CD4-positive, alpha-beta memory T cell (primary cell): ENCODE data around the gene C3orf18. TPM values are rescaled to one million over a fixed set of nuclear protein-coding genes. Genes with fewer than 3 reads are reported as not detected.

ENCODE experiments used
- CTCF ChIA-PET: fragments of 350-600 bp; sonication (Branson Sonifier 250); formaldehyde crosslinking; loops from one replicate; lab custom pipeline; 2021; ENCODE audit warnings: inconsistent platforms; ENCODE audit not compliant: partially characterized antibody; lab: Charles Lee
- POLR2A ChIA-PET: fragments of 350-600 bp; sonication (Branson Sonifier 250); formaldehyde crosslinking; loops from one replicate; lab custom pipeline; 2021; ENCODE audit not compliant: partially characterized antibody; lab: Charles Lee
- DNase-seq, 5 donors: peaks; one replicate each; pipeline versions ENCODE4 v3.0.0 to v3.0.0-alpha.2; 2020 to 2022; ENCODE audit warnings: mixed read lengths in 1 of 5
- H3K27ac ChIP-seq: one replicate; pipeline ENCODE4 v1.7.0; 2013; ENCODE audit warnings: low read depth, low read length
- H3K27me3 ChIP-seq: 2 replicates; pipeline ENCODE4 v1.7.0; 2013; ENCODE audit warnings: mild to moderate bottlenecking, low read length, moderate library complexity; ENCODE audit not compliant: insufficient read depth
- H3K36me3 ChIP-seq: 2 replicates; pipeline ENCODE4 v1.7.0; 2013; ENCODE audit warnings: mild to moderate bottlenecking, low read length, moderate library complexity; ENCODE audit not compliant: insufficient read depth
- H3K4me1 ChIP-seq: 2 replicates; pipeline ENCODE4 v1.7.0; 2013; ENCODE audit warnings: mild to moderate bottlenecking, low read length, moderate library complexity; ENCODE audit not compliant: insufficient read depth
- H3K4me3 ChIP-seq, 2 donors: one replicate each; pipeline ENCODE4 v1.7.0; 2013; ENCODE audit warnings: low read length in 2 of 2, mild to moderate bottlenecking in 1 of 2
- H3K9me3 ChIP-seq, 2 donors: one replicate each; pipeline ENCODE4 v1.7.0; 2013; ENCODE audit warnings: low read length in 2 of 2, control low read depth in 1 of 2; ENCODE audit not compliant: control insufficient read depth in 1 of 2
- H3K27ac Mint-ChIP-seq, 7 donors: one replicate each; pipeline ENCODE4 v1.8.0; 2020 to 2021; ENCODE audit warnings: mixed read lengths in 7 of 7, mild to moderate bottlenecking in 6 of 7, inconsistent platforms in 3 of 7, moderate library complexity in 3 of 7
- H3K27me3 Mint-ChIP-seq, 2 donors: one replicate each; pipeline ENCODE4 v1.8.0; 2020 to 2021; ENCODE audit warnings: mixed read lengths in 2 of 2
- H3K36me3 Mint-ChIP-seq, 2 donors: one replicate each; pipeline ENCODE4 v1.8.0; 2020 to 2021; ENCODE audit warnings: mixed read lengths in 2 of 2, inconsistent platforms in 1 of 2, mild to moderate bottlenecking in 1 of 2
- H3K4me1 Mint-ChIP-seq, 4 donors: one replicate each; pipeline ENCODE4 v1.8.0; 2020 to 2021; ENCODE audit warnings: mixed read lengths in 4 of 4, mild to moderate bottlenecking in 1 of 4
- H3K4me3 Mint-ChIP-seq, 8 donors: one replicate each; pipeline ENCODE4 v1.8.0; 2020 to 2021; ENCODE audit warnings: mixed read lengths in 8 of 8, mild to moderate bottlenecking in 7 of 8, moderate library complexity in 6 of 8, inconsistent platforms in 3 of 8
- H3K9me3 Mint-ChIP-seq, 8 donors: one replicate each; pipeline ENCODE4 v1.8.0; 2020 to 2021; ENCODE audit warnings: mixed read lengths in 8 of 8, mild to moderate bottlenecking in 5 of 8, inconsistent platforms in 3 of 8, moderate library complexity in 1 of 8
- intact Hi-C: fragments of 100-400 bp; cut with micrococcal nuclease; formaldehyde crosslinking; loops from one replicate; pipeline ENCODE4 v1.15.1; 2023
- polyA plus RNA-seq, 2 donors: library from polyadenylated mRNA; unstranded; fragments of 300-500 nt; fragmentation: Illumina TruSeq; gene quantifications; one replicate each; pipeline ENCODE4 v1.2.3, GENCODE V29; 2021
- total RNA-seq, 2 experiments: library from RNA; stranded (reverse); gene quantifications; one replicate each; pipeline ENCODE4 v1.2.3, GENCODE V29; 2021

Gene C3orf18
- total and polyA plus RNA-seq, 4 experiments from 2014 or later: 14.2 to 22.3 (median 15.3) TPM

GRCh38 chr3:50584391-50584790 lies 16.8 kb upstream of the C3orf18 start:
- Histone ChIP-seq H3K4me3 (no peak overlapping the region), H3K27ac (no peak overlapping the region), H3K4me1 (peaks cover 58% of the 10 kb centered on the region), H3K36me3 (no peaks in the 10 kb centered on the region), H3K9me3 (no peaks in the 10 kb centered on the region), H3K27me3 (no peaks in the 10 kb centered on the region)
- POLR2A ChIA-PET: interaction anchor here (1.1 to 18.7 kb wide), 2 partner anchors 15 to 24 kb away, joined by 4 to 1072 read pairs; partner anchors contain the start of genes CISH, HEMK1 and MAPKAPK3
- intact Hi-C loops: no loop called here
- Mint-ChIP-seq H3K4me1 (peaks cover 34 to 71% (median 50%) of the 10 kb centered on the region in 4 donors), H3K4me3 (no peak overlapping the region), H3K27me3 (no peaks in the 10 kb centered on the region), H3K9me3 (no peaks in the 10 kb centered on the region), H3K36me3 (peaks cover 7 to 16% of the 10 kb centered on the region in 2 donors), H3K27ac (peak overlapping the region in 5 of 7 donors; percentile 11 to 83 (median 32))
- CTCF ChIA-PET: interaction anchor here (1.0 to 21.1 kb wide), 2 partner anchors 24 to 35 kb away, joined by 3 to 996 read pairs; partner anchors contain the start of genes CISH and MAPKAPK3
- DNase-seq: no peak

GRCh38 chr3:50583897-50584296 lies 16.4 kb upstream of the C3orf18 start:
- H3K27ac Mint-ChIP-seq: peak overlapping the region in 5 of 7 donors; percentile 22 to 83 (median 48)
- Histone ChIP-seq H3K27me3 (no peaks in the 10 kb centered on the region), H3K9me3 (no peaks in the 10 kb centered on the region), H3K27ac (no peak overlapping the region), H3K4me3 (no peak overlapping the region), H3K4me1 (peaks cover 53% of the 10 kb centered on the region), H3K36me3 (no peaks in the 10 kb centered on the region)
- H3K27me3 Mint-ChIP-seq: no peaks in the 10 kb centered on the region
- no peak overlapping the region for H3K4me3 Mint-ChIP-seq
- H3K9me3 Mint-ChIP-seq: no peaks in the 10 kb centered on the region
- no peak for DNase-seq
- H3K36me3 Mint-ChIP-seq: peaks cover 12 to 19% of the 10 kb centered on the region in 2 donors
- intact Hi-C loops: no loop called here
- peaks cover 32 to 66% (median 49%) of the 10 kb centered on the region in 4 donors for H3K4me1 Mint-ChIP-seq
- ChIA-PET POLR2A (interaction anchor here (1.1 to 18.7 kb wide), 3 partner anchors 8 to 25 kb away, joined by 4 to 1072 read pairs (median 24); partner anchors contain the start of genes CISH, HEMK1 and MAPKAPK3), CTCF (interaction anchor here (1.0 to 21.1 kb wide), 2 partner anchors 25 to 34 kb away, joined by 3 to 996 read pairs; partner anchors contain the start of genes CISH and MAPKAPK3)

- peaks cover 44% of the 10 kb centered on the region for H3K4me1 ChIP-seq
- H3K27ac Mint-ChIP-seq: peak overlapping the region in 3 of 7 donors; percentile 77 to 89 (median 78)
- H3K27ac ChIP-seq: no peak overlapping the region
- H3K9me3 Mint-ChIP-seq: no peaks in the 10 kb centered on the region
- H3K36me3 ChIP-seq: no peaks in the 10 kb centered on the region
- no peak for DNase-seq
- peaks cover 13 to 21% of the 10 kb centered on the region in 2 donors for H3K36me3 Mint-ChIP-seq
- ChIA-PET POLR2A (interaction anchor here (1.6 to 18.7 kb wide), 4 partner anchors 9 to 27 kb away, joined by 5 to 1072 read pairs (median 19); partner anchors contain the start of genes CISH, HEMK1 and MAPKAPK3), CTCF (interaction anchor here (1.9 to 21.1 kb wide), 4 partner anchors 8 to 40 kb away, joined by 5 to 996 read pairs (median 142); partner anchors contain the start of genes CISH and MAPKAPK3)
- intact Hi-C loops: no loop called here
- H3K27me3 ChIP-seq: no peaks in the 10 kb centered on the region
- peak overlapping the region in 2 of 8 donors; percentile 45 to 51 for H3K4me3 Mint-ChIP-seq
- no peaks in the 10 kb centered on the region for H3K9me3 ChIP-seq
- no peak overlapping the region for H3K4me3 ChIP-seq
- peaks cover 16 to 55% (median 32%) of the 10 kb centered on the region in 4 donors for H3K4me1 Mint-ChIP-seq
- no peaks in the 10 kb centered on the region for H3K27me3 Mint-ChIP-seq
These were observed 14.5 kb upstream of the C3orf18 start for GRCh38 chr3:50582083-50582482.

GRCh38 chr3:50581459-50581842 lies 13.9 kb upstream of the C3orf18 start:
- no peak for DNase-seq
- Histone ChIP-seq H3K27me3 (no peaks in the 10 kb centered on the region), H3K36me3 (no peaks in the 10 kb centered on the region), H3K27ac (peak overlapping the region; percentile 13), H3K9me3 (no peaks in the 10 kb centered on the region), H3K4me3 (peak overlapping the region in 1 of 2 donors; percentile 10), H3K4me1 (peaks cover 44% of the 10 kb centered on the region)
- intact Hi-C loops: no loop called here
- ChIA-PET POLR2A (interaction anchor here (1.6 to 18.7 kb wide), 4 partner anchors 9 to 27 kb away, joined by 5 to 1072 read pairs (median 19); partner anchors contain the start of genes CISH, HEMK1 and MAPKAPK3), CTCF (interaction anchor here (1.1 to 21.1 kb wide), 6 partner anchors 8 to 72 kb away, joined by 4 to 996 read pairs (median 6); partner anchors contain the start of genes CISH and MAPKAPK3)
- peaks cover 13 to 21% of the 10 kb centered on the region in 2 donors for H3K36me3 Mint-ChIP-seq
- H3K9me3 Mint-ChIP-seq: no peaks in the 10 kb centered on the region
- H3K4me3 Mint-ChIP-seq: peak overlapping the region in 1 of 8 donors; percentile 26
- H3K27me3 Mint-ChIP-seq: no peaks in the 10 kb centered on the region
- H3K27ac Mint-ChIP-seq: peak overlapping the region in 4 of 7 donors; percentile 13 to 89 (median 58)
- peaks cover 16 to 56% (median 31%) of the 10 kb centered on the region in 4 donors for H3K4me1 Mint-ChIP-seq

- Mint-ChIP-seq H3K27ac (peak overlapping the region in 6 of 7 donors; percentile 52 to 89 (median 63)), H3K9me3 (no peaks in the 10 kb centered on the region), H3K4me3 (peak overlapping the region in 3 of 8 donors; percentile 26 to 43 (median 35)), H3K27me3 (no peaks in the 10 kb centered on the region), H3K36me3 (peaks cover 13 to 21% of the 10 kb centered on the region in 2 donors), H3K4me1 (peaks cover 21 to 62% (median 33%) of the 10 kb centered on the region in 4 donors)
- peak in 2 of 5 donors; percentile 20 to 30 for DNase-seq
- peak overlapping the region; percentile 13 for H3K27ac ChIP-seq
- peaks cover 45% of the 10 kb centered on the region for H3K4me1 ChIP-seq
- H3K9me3 ChIP-seq: no peaks in the 10 kb centered on the region
- intact Hi-C loops: no loop called here
- no peaks in the 10 kb centered on the region for H3K36me3 ChIP-seq
- POLR2A ChIA-PET: interaction anchor here (0.7 to 18.7 kb wide), 5 partner anchors 8 to 28 kb away, joined by 4 to 1072 read pairs (median 14); partner anchors contain the start of genes CISH, HEMK1 and MAPKAPK3
- H3K27me3 ChIP-seq: no peaks in the 10 kb centered on the region
- CTCF ChIA-PET: interaction anchor here (0.7 to 21.1 kb wide), 7 partner anchors 8 to 72 kb away, joined by 3 to 996 read pairs (median 5); partner anchors contain the start of genes CISH and MAPKAPK3
- peak overlapping the region in 1 of 2 donors; percentile 10 for H3K4me3 ChIP-seq
These were observed 13.3 kb upstream of the C3orf18 start for GRCh38 chr3:50580683-50581458.

- POLR2A ChIA-PET: interaction anchor here (1.0 to 18.7 kb wide), 4 partner anchors 8 to 807 kb away, joined by 3 to 1072 read pairs (median 144); partner anchors contain the start of genes CISH, HEMK1, MANF and MAPKAPK3
- Mint-ChIP-seq H3K9me3 (no peaks in the 10 kb centered on the region), H3K36me3 (peaks cover 13% of the 10 kb centered on the region in 2 donors), H3K27me3 (no peaks in the 10 kb centered on the region), H3K4me1 (peaks cover 40 to 75% (median 50%) of the 10 kb centered on the region in 4 donors), H3K27ac (peak overlapping the region; percentile 46 to 93 (median 78)), H3K4me3 (peak overlapping the region in 1 of 8 donors; percentile 15)
- no peaks in the 10 kb centered on the region for H3K36me3 ChIP-seq
- no peak overlapping the region for H3K4me3 ChIP-seq
- intact Hi-C loops: no loop called here
- H3K27ac ChIP-seq: no peak overlapping the region
- H3K27me3 ChIP-seq: no peaks in the 10 kb centered on the region
- H3K9me3 ChIP-seq: no peaks in the 10 kb centered on the region
- CTCF ChIA-PET: interaction anchor here (1.0 to 21.1 kb wide), 3 partner anchors 8 to 31 kb away, joined by 3 to 996 read pairs (median 277); partner anchors contain the start of genes CISH, HEMK1 and MAPKAPK3
- DNase-seq: no peak
- H3K4me1 ChIP-seq: peaks cover 76% of the 10 kb centered on the region
These were observed 9.8 kb upstream of the C3orf18 start for GRCh38 chr3:50577348-50577747.
